Measurements from ENCODE around the gene CHID1.

CHID1 gene

DNA sequence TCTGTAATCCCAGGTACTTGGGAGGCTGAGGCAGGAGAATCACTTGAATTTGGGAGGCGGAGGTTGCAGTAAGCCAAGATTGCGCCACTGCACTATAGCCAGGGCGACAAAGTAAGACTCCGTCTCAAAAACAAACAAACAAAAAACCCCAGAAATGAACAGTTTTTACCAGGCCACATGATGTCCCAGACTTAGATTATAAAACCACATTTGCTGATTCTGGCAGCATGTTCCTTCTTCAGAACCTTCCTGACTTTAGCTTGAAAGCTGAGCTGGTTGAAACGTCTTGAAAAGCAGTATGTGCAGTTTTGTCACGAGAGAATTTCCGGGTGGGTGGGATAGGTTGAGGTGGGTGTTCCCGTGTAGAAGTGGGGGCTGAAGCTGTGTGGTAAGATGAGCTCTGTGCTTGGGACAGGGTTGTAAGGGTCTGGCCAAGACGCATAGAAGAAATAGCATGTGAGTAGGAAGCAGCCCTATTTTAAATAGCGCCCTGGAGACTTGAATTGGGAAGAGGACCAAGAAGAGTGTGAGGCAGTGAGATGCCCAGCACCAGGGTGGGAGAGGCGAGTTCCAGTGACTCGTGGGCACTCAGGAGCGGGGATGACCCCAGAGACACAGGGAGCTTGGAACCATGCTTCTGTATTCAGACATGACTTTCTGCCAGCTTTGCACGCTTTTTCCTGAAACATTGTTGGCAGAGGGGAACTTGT lies 22.7 kb upstream of the CHID1 start:
- no peak for DNase-seq (ENCODE audit: extremely low read depth in 1 of 2, low read depth in 1 of 2)

DNA sequence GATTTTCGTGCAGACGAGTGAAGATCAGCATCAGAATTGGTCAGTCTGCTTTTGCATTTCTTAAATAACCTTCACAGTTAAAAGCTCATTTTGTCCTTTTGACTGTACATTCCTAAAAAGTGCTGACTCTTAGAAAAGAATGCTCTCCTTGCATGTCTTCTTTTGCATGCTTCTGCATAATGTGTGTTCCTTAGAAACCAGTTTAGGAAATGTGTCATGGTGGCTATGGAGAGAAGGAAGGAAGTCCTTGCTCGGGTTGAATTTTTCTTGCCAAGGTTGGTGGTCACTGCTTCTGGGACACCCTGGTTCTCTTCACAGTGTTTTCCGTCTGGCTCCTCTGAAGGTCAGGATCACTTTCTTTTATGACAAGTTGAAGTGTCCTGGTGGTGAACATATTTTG lies 21.8 kb upstream of the CHID1 start:
- no peak for DNase-seq (ENCODE audit: extremely low read depth in 1 of 2, low read depth in 1 of 2)

DNA sequence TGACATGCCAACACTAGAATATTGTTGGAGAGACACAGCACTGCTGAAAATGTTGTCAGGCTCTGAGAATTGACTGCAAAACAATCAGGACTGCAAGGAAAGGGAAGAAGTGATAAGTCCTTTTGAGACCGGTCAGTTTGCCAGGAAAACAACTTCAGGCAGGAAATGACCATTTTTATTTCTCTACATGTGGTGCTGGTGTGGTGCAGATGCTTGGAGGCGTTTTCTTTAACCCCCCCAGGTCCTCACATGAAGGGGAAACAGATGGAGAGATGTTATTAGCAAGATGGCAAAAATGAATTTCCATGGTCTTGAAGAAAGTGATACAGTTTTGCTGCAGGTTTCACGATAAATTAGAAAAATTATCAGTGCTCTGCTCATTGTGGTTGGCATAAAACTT lies 20.8 kb upstream of the CHID1 start:
- no peak for DNase-seq (ENCODE audit: extremely low read depth in 1 of 2, low read depth in 1 of 2)

DNA sequence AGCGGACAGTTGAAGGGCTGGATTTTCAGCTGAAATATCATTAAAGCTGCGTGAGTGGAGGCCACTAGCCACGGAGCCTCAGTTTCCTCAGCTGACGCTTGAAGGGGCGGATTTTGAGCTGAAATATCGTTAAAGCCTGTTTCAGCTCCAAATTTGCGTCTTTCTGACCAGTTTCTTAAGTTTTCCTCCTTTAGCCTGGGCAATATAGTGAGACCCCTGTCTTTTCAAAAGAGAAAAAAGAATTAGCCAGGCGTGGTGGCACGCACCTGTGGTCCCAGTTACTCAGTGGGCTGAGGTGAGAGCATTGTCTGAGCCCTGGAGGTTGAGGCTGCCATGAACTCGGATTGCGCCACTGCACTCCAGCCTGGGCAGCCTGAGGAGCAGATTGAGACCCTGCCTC lies 18.8 kb upstream of the CHID1 start:
- DNase-seq (ENCODE audit: extremely low read depth in 1 of 2, low read depth in 1 of 2): no peak

DNA sequence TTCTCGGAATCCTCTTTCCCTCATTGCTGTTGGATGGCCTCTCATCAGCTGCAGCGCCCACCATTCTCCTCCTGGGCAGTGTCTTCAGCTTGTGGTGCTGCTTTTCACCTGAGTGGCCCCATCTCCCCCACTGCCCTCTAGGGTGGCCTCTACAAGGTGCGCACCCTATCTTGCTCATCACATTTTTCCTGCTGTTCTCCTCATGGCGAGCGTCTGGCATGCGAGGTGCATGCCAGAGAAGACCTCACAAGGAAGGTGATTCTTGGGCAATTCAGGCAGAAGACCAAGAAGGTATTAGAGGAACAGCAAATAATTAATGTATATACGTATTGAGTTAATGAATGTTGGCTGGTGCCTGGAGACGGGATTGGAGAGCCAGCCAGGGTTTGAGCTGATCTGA lies 18.2 kb upstream of the CHID1 start:
- DNase-seq (ENCODE audit: extremely low read depth in 1 of 2, low read depth in 1 of 2): no peak

DNA sequence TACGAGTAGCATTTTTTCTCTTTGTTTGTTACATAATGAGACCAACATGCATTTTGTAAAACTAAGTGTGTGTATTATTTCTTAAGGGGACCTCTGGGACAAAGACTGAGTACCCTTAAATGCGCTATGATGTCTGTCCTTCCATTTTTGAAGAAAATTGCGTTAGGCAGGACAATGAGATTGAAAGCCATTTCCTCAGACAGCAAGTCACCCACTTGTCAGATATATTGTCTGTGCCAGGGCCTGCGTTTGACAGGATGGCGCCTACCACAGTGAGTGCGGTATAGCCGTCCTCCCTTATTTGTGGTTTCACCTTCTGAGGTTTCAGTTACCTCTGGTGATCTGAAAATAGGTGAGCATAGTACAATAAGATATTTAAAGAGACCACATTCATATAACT lies 17.3 kb upstream of the CHID1 start:
- DNase-seq (ENCODE audit: extremely low read depth in 1 of 2, low read depth in 1 of 2): no peak

DNA sequence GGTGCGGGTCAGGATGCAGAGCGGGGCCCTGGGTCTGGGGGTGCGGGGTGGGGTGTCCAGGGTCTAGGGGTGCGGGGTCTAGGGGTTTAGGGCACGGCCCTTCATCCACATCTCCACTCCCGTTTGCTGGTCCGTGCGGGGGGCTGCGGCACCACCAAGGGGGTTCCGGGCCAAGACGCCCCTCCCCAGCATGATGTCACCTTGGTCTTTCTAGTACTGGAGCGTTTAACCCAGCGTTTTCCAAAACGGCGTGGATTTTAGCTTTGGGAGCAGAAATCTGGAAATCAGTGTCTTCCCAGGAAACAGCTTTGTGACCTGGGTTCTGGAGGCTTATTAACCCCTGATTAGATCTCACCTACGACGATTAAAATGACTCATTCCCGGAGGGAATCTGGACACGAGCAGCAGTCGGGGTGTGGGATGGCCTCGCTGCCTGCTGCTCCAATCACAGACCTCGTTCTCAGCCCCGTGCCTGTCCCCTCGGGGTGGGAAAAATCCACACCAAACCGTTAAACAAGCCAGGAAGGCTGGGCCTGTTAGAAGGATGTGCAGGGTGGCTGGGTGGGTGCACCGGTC lies 15.8 kb upstream of the CHID1 start:
- no peak for DNase-seq (ENCODE audit: extremely low read depth in 1 of 2, low read depth in 1 of 2)

DNA sequence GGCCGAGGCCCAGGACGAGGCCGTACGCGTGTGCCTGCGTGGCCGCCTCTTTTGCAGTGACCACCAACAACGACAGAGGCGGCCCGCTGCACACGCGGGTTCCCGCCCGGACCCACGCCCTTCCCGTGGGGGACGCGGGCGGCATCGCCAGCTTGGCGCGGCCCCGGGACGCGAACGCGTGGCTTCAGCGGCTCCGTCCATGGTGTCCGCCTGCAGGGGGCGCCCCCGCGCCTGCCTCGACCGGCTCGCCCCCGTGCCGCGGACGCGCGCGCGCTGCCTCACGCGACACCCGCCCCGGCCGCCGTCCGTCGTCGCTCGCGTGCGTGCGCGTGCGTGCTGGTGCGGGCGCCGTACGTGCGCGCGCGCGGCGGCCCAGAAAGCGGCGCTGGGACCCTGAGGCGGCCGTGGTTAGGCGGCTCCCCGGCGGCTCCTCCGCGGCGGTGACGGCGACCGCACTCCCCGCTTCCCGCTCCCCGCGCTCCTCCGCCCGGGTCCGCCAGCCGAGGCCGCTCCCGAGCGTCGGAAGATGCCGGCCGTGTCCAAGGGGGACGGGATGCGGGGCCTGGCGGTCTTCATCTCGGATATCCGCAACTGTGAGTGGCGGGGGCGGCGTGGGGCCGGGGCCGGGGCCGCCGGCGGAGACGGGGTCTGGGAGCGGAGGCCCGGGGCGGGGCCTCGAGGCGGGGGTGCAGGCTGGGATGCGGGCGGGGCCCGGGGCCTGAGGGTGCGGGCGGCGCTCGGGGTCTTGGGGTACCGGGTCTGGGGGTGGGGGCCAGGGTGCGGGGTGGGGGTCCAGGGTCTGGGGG lies 15.1 kb upstream of the CHID1 start, which contains the start of gene AP2A2:
TSS of gene AP2A2 (plus strand) at position 375 of the 806 bp plus-strand sequence. CDS start at position 527, 152 bp downstream.
- peak; percentile 74 to 79 for DNase-seq (ENCODE audit: extremely low read depth in 1 of 2, low read depth in 1 of 2)

DNA sequence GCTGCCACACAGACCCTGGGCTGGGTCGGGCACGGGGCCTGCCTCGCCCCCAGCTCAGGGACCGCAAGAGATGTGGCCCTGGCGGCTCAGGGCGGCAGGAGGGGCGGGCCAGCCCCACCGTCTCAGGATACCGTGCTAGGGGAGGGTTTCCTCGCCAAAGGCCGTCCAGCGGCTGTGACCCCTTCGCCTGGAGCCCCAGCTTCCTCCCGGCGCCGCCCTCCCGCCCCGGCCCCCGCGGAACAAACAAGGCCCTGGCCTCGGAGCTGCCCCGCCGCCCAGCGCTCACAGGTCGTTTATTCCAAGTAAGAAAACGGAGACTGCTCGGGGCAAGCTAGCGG lies 14.5 kb upstream of the CHID1 start:
- DNase-seq (ENCODE audit: extremely low read depth in 1 of 2, low read depth in 1 of 2): no peak

DNA sequence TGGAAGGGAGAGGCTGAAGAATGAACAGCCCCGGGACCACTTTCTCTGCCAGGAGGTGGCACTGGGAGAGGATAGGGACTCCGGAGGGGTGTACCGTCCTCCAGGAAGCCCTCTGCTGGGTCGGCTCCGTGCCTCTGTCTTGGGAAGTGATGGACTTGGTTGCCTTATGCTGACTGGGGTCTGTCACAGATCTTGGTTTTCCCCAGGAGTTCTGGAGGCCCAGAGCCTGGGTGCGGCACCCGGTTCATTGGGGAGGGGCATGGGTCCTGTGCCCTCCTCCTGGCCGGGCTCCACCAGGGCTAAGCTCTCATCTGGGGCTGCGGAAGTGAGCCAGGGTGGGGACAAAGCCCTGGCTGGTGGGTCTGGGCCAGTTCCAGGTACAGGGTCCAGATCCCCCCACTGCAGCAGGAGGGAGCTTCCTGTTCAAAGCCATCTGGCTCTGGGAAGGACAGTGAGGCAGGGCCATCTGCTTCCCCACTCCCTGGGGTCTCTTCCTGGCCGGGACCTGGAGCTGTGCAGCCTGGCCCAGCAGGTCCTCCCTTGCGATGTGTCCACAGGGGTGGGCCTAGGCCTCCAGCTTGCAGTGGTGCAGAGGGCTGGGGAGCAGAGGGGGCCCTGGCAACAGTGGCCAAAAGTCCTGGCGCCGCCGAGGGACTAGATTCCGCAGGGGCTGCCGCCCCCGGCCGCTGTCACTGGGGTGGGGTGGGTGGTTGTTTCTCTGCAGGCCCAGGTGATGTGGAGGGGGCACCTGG lies 14.0 kb upstream of the CHID1 start:
- no peak for DNase-seq (ENCODE audit: extremely low read depth in 1 of 2, low read depth in 1 of 2)

DNA sequence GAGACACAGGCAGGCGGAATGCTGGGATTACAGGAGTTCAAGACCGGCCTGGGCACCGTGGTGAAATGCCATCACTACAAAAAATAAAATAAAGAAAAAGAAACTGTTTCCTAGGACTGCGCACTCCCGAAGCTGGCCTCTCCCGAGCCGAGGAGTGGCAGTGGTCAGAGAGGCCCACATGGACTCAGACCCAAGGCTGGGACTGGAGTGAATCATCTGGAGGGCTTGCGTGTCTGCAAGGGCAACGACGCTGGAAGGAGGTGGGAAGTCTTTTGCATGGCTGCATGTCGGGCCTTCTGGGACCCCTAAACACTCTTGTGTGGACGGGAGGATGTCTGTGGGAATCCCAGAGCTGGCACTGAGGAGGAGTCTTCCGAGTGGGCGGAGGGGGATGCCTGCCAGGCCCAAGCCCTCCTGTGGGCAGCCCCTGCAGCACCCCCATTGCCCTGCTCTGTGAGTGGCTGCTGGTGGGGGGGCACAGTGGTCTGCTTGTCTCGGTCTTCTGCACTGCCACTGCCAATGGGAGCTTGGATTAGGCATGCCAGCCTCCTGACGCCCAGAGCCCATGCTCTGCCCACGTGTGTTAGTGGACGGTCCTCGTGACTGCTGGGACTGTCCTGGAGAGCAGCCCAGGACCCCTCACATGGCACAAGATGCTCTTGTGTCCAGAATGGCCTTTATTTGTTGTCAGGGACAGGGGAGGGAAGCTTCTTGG lies 13.2 kb upstream of the CHID1 start:
- no peak for DNase-seq (ENCODE audit: extremely low read depth in 1 of 2, low read depth in 1 of 2)

DNA sequence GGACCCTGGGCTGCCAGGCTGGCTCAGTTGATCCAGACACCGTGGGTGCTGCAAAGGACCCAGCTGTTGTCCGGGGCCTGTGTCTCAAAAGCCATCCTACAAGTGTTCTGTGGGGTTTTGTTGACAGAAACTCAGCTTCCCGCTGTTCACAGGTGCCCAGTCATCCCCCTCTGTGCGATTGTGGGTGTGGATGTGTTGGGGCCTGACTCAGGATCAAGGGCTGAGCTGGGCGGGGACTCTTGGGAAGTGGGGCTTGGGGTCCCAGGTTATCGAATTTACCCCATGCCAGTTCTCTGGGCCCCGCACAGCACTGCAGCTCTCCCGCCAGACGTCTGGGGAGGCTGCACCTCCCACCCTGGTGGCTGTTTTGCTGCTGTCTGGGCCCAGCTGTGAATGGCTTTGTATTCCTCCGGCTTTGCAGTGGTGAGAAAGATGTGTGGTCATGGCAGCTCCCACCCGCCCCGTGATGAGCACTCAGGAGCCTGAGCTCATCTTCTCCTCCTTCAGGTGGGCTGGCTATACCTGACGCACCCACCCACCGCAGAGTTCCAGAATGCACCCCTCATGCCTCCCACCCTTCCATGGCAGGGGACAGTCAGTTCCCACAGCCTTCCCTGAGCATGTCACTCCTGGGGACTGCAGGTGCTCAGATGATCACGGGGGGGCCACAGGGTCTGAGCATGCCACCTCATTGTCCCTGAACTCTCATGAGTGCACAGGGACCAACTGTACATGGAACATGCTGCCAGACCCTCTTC lies 11.5 kb upstream of the CHID1 start:
- DNase-seq (ENCODE audit: extremely low read depth in 1 of 2, low read depth in 1 of 2): no peak

DNA sequence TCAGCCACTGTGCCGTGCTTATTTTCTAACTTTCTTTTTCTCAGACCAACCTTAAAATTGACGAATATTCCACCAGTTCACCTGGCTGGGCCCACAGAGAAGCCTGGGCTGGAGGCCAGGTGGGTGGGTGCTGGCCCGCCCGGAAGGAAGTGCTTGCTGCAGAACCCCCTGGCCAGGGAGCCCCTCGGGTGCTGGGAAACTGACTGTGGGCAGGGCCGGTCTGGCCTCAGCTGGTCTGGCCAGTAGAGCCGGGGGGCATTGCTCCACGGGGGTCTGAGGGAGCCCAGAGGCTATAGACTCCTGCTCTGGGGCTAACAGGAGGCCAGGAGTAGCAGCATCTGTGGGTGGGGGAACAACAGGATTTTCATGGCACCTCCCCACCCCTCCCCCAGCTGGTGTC lies 6.8 kb upstream of the CHID1 start:
- DNase-seq (ENCODE audit: extremely low read depth in 1 of 2, low read depth in 1 of 2): no peak

DNA sequence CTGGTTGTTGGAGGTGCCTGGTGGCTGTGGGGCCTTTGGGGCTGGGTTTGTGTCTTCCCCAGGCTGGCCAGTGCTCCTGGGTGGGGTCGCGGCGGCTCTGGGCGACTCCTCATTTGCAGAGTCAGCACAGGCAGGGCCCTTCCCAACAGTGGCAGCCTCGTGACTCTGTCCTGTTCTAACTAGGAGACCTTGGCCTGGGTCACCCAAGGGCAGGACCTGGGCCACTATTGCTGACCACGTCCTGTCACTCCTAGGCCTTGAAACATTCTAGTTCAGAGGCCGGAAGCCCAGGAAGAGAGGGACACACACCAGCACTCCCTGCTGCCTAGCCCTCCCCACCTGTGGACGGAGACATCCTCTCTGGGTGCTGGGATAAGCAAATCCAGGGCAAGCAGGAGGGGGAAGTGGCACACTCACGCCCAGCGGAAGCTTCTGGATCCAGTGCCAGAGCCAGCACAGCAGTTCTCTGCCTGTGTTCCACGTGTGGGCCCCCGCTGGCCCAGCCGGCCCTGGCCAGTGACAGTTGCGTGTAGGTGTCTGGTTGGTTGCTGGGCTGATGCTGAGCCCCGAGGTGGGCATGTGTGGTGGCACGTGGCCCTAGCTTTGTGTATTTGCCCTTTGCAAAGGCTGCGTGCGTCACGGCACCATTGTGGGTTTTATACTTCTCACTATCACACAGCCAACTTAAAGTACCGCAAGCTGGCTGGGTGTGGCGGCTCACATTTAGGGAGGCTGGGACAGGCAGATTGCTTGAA lies 4.3 kb upstream of the CHID1 start:
- DNase-seq (ENCODE audit: extremely low read depth in 1 of 2, low read depth in 1 of 2): no peak

DNA sequence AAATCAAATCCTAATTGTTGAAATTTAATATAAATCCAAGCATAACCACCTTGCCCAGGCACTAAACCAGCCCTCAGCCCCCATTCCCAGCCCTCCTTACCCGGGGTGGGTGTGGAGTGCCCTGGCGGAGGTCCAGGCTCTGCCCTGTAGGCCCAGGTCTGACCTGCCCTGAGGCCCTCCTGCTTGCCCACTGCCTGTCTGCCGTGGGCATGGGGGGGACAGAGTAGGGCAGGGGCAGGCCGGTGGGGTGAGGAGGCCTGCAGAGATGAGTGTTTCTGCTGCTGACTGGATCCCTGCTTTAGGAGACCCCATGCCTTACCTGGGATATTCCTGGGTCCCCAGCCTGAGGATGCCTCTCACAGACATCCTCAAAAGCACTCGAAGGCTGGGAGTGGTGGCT lies 3.6 kb upstream of the CHID1 start:
- no peak for DNase-seq (ENCODE audit: extremely low read depth in 1 of 2, low read depth in 1 of 2)

DNA sequence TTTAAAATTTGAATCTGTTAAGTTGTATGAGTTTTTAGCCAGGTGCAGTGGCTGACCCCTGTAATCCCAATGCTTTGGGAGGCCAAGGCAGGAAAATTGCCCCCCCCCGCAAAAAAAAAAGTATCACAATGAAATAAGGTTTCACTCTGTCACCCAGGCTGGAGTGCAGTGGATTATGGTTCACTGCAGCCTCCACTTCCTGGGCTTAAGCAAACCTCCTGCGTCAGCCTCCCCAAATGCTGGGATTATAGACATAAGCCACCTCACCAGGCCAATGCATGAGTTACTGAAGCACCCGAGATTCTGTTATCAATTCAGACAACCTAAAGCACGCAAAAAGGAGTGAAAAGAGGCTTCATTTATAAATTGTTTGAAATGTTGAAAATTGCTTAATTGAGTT lies 2.4 kb upstream of the CHID1 start:
- DNase-seq (ENCODE audit: extremely low read depth in 1 of 2, low read depth in 1 of 2): no peak

DNA sequence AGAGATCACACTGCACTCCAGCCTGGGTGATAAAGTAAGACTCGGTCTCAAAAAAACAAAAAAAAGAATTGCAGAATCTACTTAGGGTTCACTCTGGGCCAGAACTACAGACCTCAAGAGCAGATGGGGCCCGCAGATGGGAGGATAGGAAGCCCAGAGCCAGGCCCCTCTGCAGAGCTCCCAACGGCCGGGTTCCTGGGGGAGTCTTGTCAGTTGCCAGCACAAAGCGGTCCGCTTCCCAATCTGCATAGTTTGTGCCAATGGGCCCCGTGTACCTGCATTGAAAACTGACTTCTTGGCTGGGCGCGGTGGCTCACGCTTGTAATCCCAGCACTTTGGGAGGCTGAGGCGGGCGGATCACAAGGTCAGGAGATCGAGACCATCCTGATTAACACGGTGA lies 1.7 kb upstream of the CHID1 start:
- DNase-seq (ENCODE audit: extremely low read depth in 1 of 2, low read depth in 1 of 2): no peak

DNA sequence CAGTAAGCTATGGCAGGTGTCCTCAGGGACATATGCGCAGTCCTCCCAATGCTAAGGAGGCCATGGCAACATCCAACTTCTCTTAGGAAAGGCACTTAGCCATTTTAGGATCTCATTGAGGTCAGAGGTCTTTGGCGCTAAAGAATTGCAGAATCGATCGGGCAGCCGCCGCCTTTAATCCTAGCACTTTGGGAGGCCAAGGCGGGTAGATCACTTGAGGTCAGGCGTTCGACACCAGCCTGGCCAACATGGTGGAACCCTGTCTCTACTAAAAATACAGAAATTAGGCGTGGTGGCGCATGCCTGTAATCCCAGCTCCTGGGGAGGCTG lies 1.2 kb upstream of the CHID1 start:
- no peak for DNase-seq (ENCODE audit: extremely low read depth in 1 of 2, low read depth in 1 of 2)

DNA sequence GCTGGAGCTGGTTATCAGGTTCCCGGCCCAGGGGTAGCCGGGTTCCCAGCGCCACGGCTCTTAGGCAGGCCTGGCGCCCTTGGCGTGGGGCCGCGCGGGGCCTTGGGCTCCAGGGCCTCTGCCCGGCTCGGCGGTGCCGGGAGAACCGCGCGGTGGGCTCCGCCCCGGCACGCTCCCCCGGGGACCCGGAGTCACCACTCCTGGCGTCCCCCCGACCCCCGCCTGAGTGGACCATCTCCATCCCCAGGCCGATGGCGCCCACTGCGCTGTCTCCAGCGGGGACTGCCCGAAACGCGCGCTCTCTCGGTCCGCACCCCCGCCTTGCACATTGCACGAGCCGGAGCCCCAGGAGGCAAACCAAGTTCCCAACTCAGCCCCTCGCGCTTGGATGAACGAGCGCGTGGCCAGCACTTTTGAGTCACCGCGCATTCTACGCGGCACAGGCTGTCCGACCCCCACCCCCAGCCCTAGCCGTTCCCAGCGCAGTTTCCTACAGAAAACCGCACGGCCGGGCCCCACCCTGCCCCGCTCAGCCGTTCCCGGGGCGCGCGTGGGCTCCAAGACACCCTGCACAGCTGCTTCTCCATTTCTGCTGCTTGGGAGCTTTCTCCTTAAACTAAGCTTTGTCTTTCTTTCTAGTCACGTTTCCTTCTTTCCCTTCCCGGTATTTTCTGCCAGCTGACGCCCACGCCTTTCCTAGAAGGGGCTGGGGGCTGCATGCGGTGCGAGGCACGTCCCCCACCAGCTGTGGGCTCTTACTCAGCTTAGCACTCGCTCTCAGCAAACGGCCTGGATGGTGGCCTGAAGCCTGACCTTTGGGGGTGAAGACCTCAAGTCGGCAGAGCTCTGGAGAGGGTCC lies 650 bp upstream of the CHID1 start:
- DNase-seq (ENCODE audit: extremely low read depth in 1 of 2, low read depth in 1 of 2): peak in 1 of 2 donors; percentile 25
